ENCODE measurements around the gene RGS7.
"Not testable (repeated sequence)": the region's sequence is repeated elsewhere in the genome, so short reads cannot be mapped to it uniquely, and the experiment has no call there.

The RGS7 gene

GRCh38 chr1:240967070-240967724 is 389.8 kb downstream of the RGS7 start:
- no peak for DNase-seq

- DNase-seq = peak in 2 of 3 experiments; percentile 39 to 74
Observed at GRCh38 chr1:240965581-240966091, 391.4 kb downstream of the RGS7 start.

GRCh38 chr1:240962086-240962485 is 394.9 kb downstream of the RGS7 start:
- DNase-seq = no peak

- no peak for DNase-seq
Observed at GRCh38 chr1:240956424-240956823, 400.6 kb downstream of the RGS7 start.

GRCh38 chr1:240956020-240956419 is 401.0 kb downstream of the RGS7 start:
- DNase-seq = no peak

GRCh38 chr1:240947438-240948224 is 409.4 kb downstream of the RGS7 start:
- DNase-seq = no peak

- peak in 2 of 3 experiments; percentile 5 to 35 for DNase-seq
Observed at GRCh38 chr1:240946926-240947325, 410.1 kb downstream of the RGS7 start.

- no peak for DNase-seq
Observed at GRCh38 chr1:240942901-240943300, 414.1 kb downstream of the RGS7 start.

GRCh38 chr1:240941701-240942370 is 415.2 kb downstream of the RGS7 start:
- peak in 2 of 3 experiments; percentile 6 to 52 for DNase-seq

- DNase-seq = no peak
Observed at GRCh38 chr1:240936911-240937668, 419.9 kb downstream of the RGS7 start.

- DNase-seq = no peak
Observed at GRCh38 chr1:240935920-240936319, 421.1 kb downstream of the RGS7 start.

- DNase-seq = no peak
Observed at GRCh38 chr1:240931031-240931430, 426.0 kb downstream of the RGS7 start.

- no peak for DNase-seq
Observed at GRCh38 chr1:240928265-240928664, 428.7 kb downstream of the RGS7 start.

GRCh38 chr1:240927821-240928220 is 429.2 kb downstream of the RGS7 start:
- no peak for DNase-seq

GRCh38 chr1:240925273-240925672 is 431.7 kb downstream of the RGS7 start:
- DNase-seq = no peak

- no peak for DNase-seq
Observed at GRCh38 chr1:240917976-240918375, 439.0 kb downstream of the RGS7 start.

- no peak for DNase-seq
Observed at GRCh38 chr1:240914506-240914905, 442.5 kb downstream of the RGS7 start.

GRCh38 chr1:240912821-240913220 is 444.2 kb downstream of the RGS7 start:
- no peak for DNase-seq

- DNase-seq = no peak
Observed at GRCh38 chr1:240909701-240910457, 447.1 kb downstream of the RGS7 start.

GRCh38 chr1:240906477-240906876 is 450.5 kb downstream of the RGS7 start:
- peak; percentile 4 to 69 (median 17) for DNase-seq

- no peak for DNase-seq
Observed at GRCh38 chr1:240905225-240905765, 451.7 kb downstream of the RGS7 start.

- not testable (repeated sequence) for DNase-seq
Observed at GRCh38 chr1:240895424-240895823, 461.6 kb downstream of the RGS7 start.
